Neutrophil (primary cell): ENCODE results near the gene TAS2R39.
"Not testable (repeated sequence)": the region's sequence is repeated elsewhere in the genome, so short reads cannot be mapped to it uniquely, and the experiment has no call there.

Source experiments
- H3K27ac ChIP-seq: fragments of 200-600 bp; sonication (generic); 2 replicates; pipeline ENCODE4 v1.5.1; 2016; ENCODE audit warnings: mild to moderate bottlenecking, moderate library complexity
- H3K27me3 ChIP-seq: fragments of 200-600 bp; sonication (generic); 2 replicates; pipeline ENCODE4 v1.6.0; 2016; ENCODE audit warnings: mild to moderate bottlenecking
- H3K36me3 ChIP-seq: fragments of 200-600 bp; sonication (generic); 2 replicates; pipeline ENCODE4 v1.5.1; 2017
- H3K4me1 ChIP-seq, 2 experiments: fragments of 200-600 bp in 1 of 2; sonication (generic) in 1 of 2; 1 replicate in 1 of 2; 2 replicates in 1 of 2; pipeline versions ENCODE4 v1.5.1 to v1.6.1; 2013 to 2016; ENCODE audit warnings: low read depth in 1 of 2, low read length in 1 of 2, mild to moderate bottlenecking in 1 of 2, moderate library complexity in 1 of 2; ENCODE audit not compliant: control insufficient read depth in 1 of 2, insufficient read depth in 1 of 2
- H3K4me3 ChIP-seq, 2 experiments: fragments of 200-600 bp in 1 of 2; sonication (generic) in 1 of 2; 1 replicate in 1 of 2; 2 replicates in 1 of 2; pipeline ENCODE4 v1.5.1; 2013 to 2016; ENCODE audit warnings: low read depth in 1 of 2, low read length in 1 of 2, mild to moderate bottlenecking in 1 of 2, moderate library complexity in 1 of 2
- H3K9me3 ChIP-seq: fragments of 200-600 bp; sonication (generic); 2 replicates; pipeline ENCODE4 v1.5.1; 2016
- TF ChIP-seq, protein P1 (sequence below): fragments of 200-600 bp; sonication (generic); IDR thresholded peaks from 2 replicates; pipeline ENCODE4 v1.5.1; 2016; ENCODE audit warnings: antibody characterized with exemption

Gene TAS2R39

DNA sequence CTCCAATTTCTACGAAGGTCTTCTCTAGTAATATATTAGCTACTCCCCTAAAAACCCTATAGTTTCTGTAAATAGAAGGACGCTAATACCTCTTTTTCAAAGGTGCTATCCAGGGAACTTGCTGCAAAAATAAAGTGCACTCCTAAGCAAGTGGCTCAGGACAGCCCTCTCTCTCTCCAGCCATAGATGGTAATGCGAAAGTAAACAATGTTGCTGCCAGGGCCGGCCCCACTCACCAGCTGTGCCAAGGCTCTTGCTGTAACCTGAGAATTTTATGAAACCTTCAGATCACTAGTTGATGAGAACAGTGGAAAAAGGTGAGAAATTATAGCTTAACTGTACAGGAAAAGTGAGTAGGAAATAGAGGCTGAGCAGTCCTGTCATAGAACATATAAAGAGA, 10.9 kb upstream of the TAS2R39 start:
- H3K9me3 ChIP-seq = no peaks in the 10 kb centered on the region
- no peaks in the 10 kb centered on the region for H3K36me3 ChIP-seq
- no peaks in the 10 kb centered on the region for H3K4me1 ChIP-seq
- no peak overlapping the region for H3K4me3 ChIP-seq
- no peaks in the 10 kb centered on the region for H3K27me3 ChIP-seq
- H3K27ac ChIP-seq = no peak overlapping the region
- TF ChIP-seq, protein P1, sequence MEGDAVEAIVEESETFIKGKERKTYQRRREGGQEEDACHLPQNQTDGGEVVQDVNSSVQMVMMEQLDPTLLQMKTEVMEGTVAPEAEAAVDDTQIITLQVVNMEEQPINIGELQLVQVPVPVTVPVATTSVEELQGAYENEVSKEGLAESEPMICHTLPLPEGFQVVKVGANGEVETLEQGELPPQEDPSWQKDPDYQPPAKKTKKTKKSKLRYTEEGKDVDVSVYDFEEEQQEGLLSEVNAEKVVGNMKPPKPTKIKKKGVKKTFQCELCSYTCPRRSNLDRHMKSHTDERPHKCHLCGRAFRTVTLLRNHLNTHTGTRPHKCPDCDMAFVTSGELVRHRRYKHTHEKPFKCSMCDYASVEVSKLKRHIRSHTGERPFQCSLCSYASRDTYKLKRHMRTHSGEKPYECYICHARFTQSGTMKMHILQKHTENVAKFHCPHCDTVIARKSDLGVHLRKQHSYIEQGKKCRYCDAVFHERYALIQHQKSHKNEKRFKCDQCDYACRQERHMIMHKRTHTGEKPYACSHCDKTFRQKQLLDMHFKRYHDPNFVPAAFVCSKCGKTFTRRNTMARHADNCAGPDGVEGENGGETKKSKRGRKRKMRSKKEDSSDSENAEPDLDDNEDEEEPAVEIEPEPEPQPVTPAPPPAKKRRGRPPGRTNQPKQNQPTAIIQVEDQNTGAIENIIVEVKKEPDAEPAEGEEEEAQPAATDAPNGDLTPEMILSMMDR = no peak

DNA sequence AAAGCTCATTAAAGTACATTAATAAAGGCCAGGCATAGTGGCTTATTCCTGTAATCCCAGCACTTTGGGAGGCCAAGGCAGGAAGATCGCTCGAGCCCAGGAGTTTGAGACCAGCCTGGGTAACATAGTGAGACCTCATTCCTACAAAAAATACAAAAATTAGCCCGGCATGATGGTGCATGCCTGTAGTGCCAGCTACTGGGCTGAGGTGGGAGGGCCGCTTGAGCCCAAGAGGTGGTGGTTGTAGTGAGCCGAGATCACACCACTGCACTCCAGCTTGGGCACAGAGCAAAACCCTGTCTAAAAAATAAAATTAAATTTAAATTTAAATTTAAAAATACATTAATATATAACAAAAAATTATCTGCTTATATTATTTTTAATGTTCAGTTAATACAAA, 7.1 kb upstream of the TAS2R39 start:
- no peaks in the 10 kb centered on the region for H3K27me3 ChIP-seq
- H3K4me3 ChIP-seq = no peak overlapping the region
- no peaks in the 10 kb centered on the region for H3K36me3 ChIP-seq
- H3K4me1 ChIP-seq = no peaks in the 10 kb centered on the region
- peaks cover 9% of the 10 kb centered on the region for H3K9me3 ChIP-seq
- H3K27ac ChIP-seq = no peak overlapping the region
- TF ChIP-seq, protein P1 = no peak

DNA sequence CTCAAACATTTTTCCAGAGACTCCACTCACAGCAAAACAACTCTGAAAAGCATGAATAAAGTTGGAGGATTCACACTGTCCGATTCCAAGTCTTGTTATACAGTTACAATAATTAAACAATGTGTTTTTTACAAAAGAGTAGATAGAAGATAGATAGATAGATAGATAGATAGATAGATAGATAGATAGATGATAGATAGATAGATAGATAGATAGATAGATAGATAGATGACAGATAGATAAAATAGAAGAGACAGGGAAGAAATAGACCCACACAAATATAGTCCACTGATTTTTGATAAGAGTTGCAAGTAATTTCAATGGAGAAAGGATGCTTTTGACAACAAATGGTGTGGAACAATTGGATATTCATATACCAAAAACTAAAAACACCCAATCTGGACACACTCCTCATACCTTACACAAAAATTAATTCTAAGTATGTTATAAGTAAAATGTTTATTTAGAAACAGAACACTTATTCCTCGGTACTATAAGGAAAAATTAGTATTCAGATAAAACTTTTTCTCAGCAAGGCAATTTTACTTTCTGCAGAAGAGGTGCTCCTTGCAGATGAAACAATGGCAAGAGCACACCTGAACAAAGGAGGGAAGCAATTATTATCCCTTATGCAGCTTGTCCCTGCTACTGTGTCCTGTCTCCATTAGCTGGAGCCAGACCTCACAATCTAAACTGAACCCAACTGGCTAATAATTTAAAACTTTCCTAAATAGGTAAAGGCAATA, 5.7 kb upstream of the TAS2R39 start:
- H3K27ac ChIP-seq = no peak overlapping the region
- no peak overlapping the region for H3K4me3 ChIP-seq
- no peaks in the 10 kb centered on the region for H3K36me3 ChIP-seq
- TF ChIP-seq, protein P1 = no peak
- no peaks in the 10 kb centered on the region for H3K27me3 ChIP-seq
- peaks cover 9% of the 10 kb centered on the region for H3K9me3 ChIP-seq
- no peaks in the 10 kb centered on the region for H3K4me1 ChIP-seq

- not testable (repeated sequence) for H3K4me3 ChIP-seq, H3K27ac ChIP-seq, H3K9me3 ChIP-seq, H3K27me3 ChIP-seq, H3K36me3 ChIP-seq, H3K4me1 ChIP-seq
Measured at GRCh38 chr7:143180771-143181170, 2.4 kb upstream of the TAS2R39 start.

- Histone ChIP-seq H3K4me1 (no peaks in the 10 kb centered on the region), H3K9me3 (peaks cover 9% of the 10 kb centered on the region), H3K27ac (no peak overlapping the region), H3K27me3 (no peaks in the 10 kb centered on the region), H3K4me3 (no peak overlapping the region), H3K36me3 (no peaks in the 10 kb centered on the region)
- TF ChIP-seq, protein P1 = no peak
Measured at GRCh38 chr7:143181349-143181748, 1.9 kb upstream of the TAS2R39 start.

- no peaks in the 10 kb centered on the region for H3K9me3 ChIP-seq
- no peaks in the 10 kb centered on the region for H3K27me3 ChIP-seq
- H3K4me3 ChIP-seq = no peak overlapping the region
- TF ChIP-seq, protein P1 = no peak
- H3K36me3 ChIP-seq = no peaks in the 10 kb centered on the region
- no peaks in the 10 kb centered on the region for H3K4me1 ChIP-seq
- no peak overlapping the region for H3K27ac ChIP-seq
Measured at GRCh38 chr7:143185551-143185950, 2.3 kb downstream of the TAS2R39 start.
